Panc1 (cell line): ENCODE measurements around the gene PDE12.

Experiments used
- POLR2AphosphoS5 ChIP-seq: IDR thresholded peaks from 2 replicates; pipeline ENCODE4 v1.6.1; 2012; ENCODE audit warnings: mild to moderate bottlenecking, low read depth, low read length, moderate library complexity
- SIN3A ChIP-seq: IDR thresholded peaks from 2 replicates; pipeline ENCODE4 v1.6.1; 2012; ENCODE audit warnings: low read depth, mild to moderate bottlenecking, low read length, moderate library complexity, borderline replicate concordance; ENCODE audit not compliant: insufficient read depth
- TF ChIP-seq, protein P1 (sequence below): fragments of 450-650 bp; IDR thresholded peaks from 2 replicates; pipeline ENCODE4 v1.5.1; 2017; ENCODE audit warnings: mild to moderate bottlenecking
- TF ChIP-seq, protein P2 (sequence below), 2 experiments: IDR thresholded peaks; 2 replicates each; pipeline ENCODE4 v1.6.1; 2011 to 2012; ENCODE audit warnings: low read depth in 2 of 2, control low read depth in 1 of 2, low read length in 1 of 2, mild to moderate bottlenecking in 1 of 2, moderate library complexity in 1 of 2; ENCODE audit not compliant: insufficient read depth in 1 of 2

DNA sequence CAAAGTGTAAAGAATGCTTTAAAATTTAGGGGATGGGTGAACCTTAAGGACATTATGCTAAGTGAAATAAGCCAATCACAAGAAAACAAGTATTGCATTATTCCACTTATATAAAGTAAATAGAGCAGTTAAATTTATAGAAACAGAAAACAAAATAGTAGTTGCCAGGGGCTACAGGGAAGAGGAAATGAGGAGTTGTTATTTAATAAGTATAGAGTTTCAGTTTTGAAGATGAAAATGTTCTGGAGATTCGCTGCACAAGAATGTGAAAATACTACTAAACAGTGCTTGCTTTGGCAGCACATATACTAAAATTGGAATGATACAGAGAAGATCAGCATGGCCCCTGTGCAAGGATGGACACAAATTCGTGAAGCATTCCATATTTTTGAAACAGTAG, 43.9 kb upstream of the PDE12 start:
- TF ChIP-seq, protein P1, sequence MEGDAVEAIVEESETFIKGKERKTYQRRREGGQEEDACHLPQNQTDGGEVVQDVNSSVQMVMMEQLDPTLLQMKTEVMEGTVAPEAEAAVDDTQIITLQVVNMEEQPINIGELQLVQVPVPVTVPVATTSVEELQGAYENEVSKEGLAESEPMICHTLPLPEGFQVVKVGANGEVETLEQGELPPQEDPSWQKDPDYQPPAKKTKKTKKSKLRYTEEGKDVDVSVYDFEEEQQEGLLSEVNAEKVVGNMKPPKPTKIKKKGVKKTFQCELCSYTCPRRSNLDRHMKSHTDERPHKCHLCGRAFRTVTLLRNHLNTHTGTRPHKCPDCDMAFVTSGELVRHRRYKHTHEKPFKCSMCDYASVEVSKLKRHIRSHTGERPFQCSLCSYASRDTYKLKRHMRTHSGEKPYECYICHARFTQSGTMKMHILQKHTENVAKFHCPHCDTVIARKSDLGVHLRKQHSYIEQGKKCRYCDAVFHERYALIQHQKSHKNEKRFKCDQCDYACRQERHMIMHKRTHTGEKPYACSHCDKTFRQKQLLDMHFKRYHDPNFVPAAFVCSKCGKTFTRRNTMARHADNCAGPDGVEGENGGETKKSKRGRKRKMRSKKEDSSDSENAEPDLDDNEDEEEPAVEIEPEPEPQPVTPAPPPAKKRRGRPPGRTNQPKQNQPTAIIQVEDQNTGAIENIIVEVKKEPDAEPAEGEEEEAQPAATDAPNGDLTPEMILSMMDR = no peak
- TF ChIP-seq, protein P2, sequence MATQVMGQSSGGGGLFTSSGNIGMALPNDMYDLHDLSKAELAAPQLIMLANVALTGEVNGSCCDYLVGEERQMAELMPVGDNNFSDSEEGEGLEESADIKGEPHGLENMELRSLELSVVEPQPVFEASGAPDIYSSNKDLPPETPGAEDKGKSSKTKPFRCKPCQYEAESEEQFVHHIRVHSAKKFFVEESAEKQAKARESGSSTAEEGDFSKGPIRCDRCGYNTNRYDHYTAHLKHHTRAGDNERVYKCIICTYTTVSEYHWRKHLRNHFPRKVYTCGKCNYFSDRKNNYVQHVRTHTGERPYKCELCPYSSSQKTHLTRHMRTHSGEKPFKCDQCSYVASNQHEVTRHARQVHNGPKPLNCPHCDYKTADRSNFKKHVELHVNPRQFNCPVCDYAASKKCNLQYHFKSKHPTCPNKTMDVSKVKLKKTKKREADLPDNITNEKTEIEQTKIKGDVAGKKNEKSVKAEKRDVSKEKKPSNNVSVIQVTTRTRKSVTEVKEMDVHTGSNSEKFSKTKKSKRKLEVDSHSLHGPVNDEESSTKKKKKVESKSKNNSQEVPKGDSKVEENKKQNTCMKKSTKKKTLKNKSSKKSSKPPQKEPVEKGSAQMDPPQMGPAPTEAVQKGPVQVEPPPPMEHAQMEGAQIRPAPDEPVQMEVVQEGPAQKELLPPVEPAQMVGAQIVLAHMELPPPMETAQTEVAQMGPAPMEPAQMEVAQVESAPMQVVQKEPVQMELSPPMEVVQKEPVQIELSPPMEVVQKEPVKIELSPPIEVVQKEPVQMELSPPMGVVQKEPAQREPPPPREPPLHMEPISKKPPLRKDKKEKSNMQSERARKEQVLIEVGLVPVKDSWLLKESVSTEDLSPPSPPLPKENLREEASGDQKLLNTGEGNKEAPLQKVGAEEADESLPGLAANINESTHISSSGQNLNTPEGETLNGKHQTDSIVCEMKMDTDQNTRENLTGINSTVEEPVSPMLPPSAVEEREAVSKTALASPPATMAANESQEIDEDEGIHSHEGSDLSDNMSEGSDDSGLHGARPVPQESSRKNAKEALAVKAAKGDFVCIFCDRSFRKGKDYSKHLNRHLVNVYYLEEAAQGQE (IDR thresholded peaks at IDR 0.05; ENCODE audit: insufficient read depth in 1 of 2, low read depth in 2 of 2, low read length in 1 of 2) = no peak
- no peak for TF ChIP-seq POLR2AphosphoS5
- TF ChIP-seq SIN3A = no peak
